ENCODE results near the gene C1QTNF6. TPM values are rescaled to one million over a fixed set of nuclear protein-coding genes. Genes with fewer than 3 reads are reported as not detected.

The C1QTNF6 gene
- total and polyA plus RNA-seq, 2 experiments from 2014 or later: 1.7 to 2.3 TPM

- Mint-ChIP-seq H3K27me3 (ENCODE audit: insufficient read depth, low read depth, poor library complexity) (peaks cover 7% of the 10 kb centered on the region), H3K4me3 (no peak overlapping the region), H3K27ac (no peak overlapping the region), H3K4me1 (peaks cover 14% of the 10 kb centered on the region), H3K36me3 (ENCODE audit: low read depth) (no peaks in the 10 kb centered on the region; the same call in 2 of the 3 replicates), H3K9me3 (no peaks in the 10 kb centered on the region; the same call in 2 of the 3 replicates)
- no peaks in the 10 kb centered on the region for H3F3A ChIP-seq (replicated peaks; ENCODE audit: low read depth)
- no peaks in the 10 kb centered on the region for H3K9me2 ChIP-seq (ENCODE audit: insufficient read depth)
- no peak overlapping the region for H3K4me3 ChIP-seq
- no peak overlapping the region for H3K27ac ChIP-seq (ENCODE audit: low read depth)
- no peaks in the 10 kb centered on the region for H3K79me2 ChIP-seq (replicated peaks; ENCODE audit: insufficient read depth)
- DNase-seq (ENCODE audit: low spot score) (no peak), ATAC-seq (no peak)
- TF ChIP-seq CTCF (conservative IDR thresholded peaks at IDR 0.05; ENCODE audit: low read depth in 2 of 2): no peak
- TF ChIP-seq ZNF114 (CRISPR knock-in tag; IDR thresholded peaks at IDR 0.05): no peak
- TF ChIP-seq ETS1 (IDR thresholded peaks at IDR 0.05): no peak
- TF ChIP-seq NANOG (IDR thresholded peaks at IDR 0.05; ENCODE audit: borderline replicate concordance): no peak
- no peak for TF ChIP-seq EZH2phosphoT487 (IDR thresholded peaks at IDR 0.05; ENCODE audit: unreplicated experiment)
- no peak for TF ChIP-seq ZNF331 (CRISPR knock-in tag; IDR thresholded peaks at IDR 0.05; ENCODE audit: low read depth)
- TF ChIP-seq REST (IDR thresholded peaks at IDR 0.05; ENCODE audit: unreplicated experiment): no peak
- no peak for TF ChIP-seq ZNF462 (CRISPR knock-in tag; IDR thresholded peaks at IDR 0.05)
- no peak for TF ChIP-seq STAT1 (IDR thresholded peaks at IDR 0.05; ENCODE audit: unreplicated experiment)
- TF ChIP-seq EZH2 (IDR thresholded peaks at IDR 0.05; ENCODE audit: low read depth, unreplicated experiment): no peak
- TF ChIP-seq CREB1 (CRISPR knock-in tag; IDR thresholded peaks at IDR 0.05; ENCODE audit: low read depth): no peak
- no peak for TF ChIP-seq JUNB (IDR thresholded peaks at IDR 0.05; ENCODE audit: unreplicated experiment)
- no peak for TF ChIP-seq POLR2AphosphoS5 (IDR thresholded peaks at IDR 0.05; ENCODE audit: low read depth)
- H4K20me1 ChIP-seq (replicated peaks; ENCODE audit: insufficient read depth): no peaks in the 10 kb centered on the region
- H3K27me3 ChIP-seq (ENCODE audit: insufficient read depth): no peaks in the 10 kb centered on the region
- no peaks in the 10 kb centered on the region for H3K36me3 ChIP-seq (ENCODE audit: insufficient read depth)
- H3K4me2 ChIP-seq: no peak overlapping the region
- H2AFZ ChIP-seq: no peak overlapping the region
- H3K4me1 ChIP-seq (ENCODE audit: insufficient read depth): no peaks in the 10 kb centered on the region; the same call in 1 of the 2 replicates
Observed at GRCh38 chr22:37179126-37179470, 8.9 kb downstream of the C1QTNF6 start.
